Measurements from ENCODE around the gene NPR1. TPM values are rescaled to one million over a fixed set of nuclear protein-coding genes. Genes with fewer than 3 reads are reported as not detected.
"Not testable (repeated sequence)": the region's sequence is repeated elsewhere in the genome, so short reads cannot be mapped to it uniquely, and the experiment has no call there.

NPR1 gene
- total and polyA plus RNA-seq, 7 donors: 4.5 to 11.1 (median 8.5) TPM

DNA sequence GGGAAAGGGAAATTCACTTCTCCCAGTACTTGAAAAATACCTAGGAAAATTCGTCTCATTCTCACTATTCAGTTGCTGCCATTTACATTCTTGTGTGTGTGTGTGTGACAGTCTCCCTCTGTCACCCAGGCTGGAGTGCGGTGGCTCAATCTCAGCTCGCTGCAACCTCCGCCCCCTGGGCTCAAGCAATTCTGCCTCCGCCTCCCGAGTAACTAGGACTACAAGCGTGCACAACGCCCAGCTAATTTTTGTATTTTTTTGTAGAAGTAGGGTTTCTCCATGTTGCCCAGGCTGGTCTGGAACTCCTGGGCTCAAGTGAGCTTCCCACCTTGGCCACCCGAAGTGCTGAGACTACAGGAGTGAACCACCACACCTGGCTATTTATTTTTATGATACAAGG is 18.8 kb upstream of the NPR1 start:
- Histone ChIP-seq H3K36me3 (ENCODE audit: insufficient read depth in 1 of 2, low read depth in 1 of 2) (peaks cover 21 to 54% of the 10 kb centered on the region in 2 donors), H3K4me3 (peak overlapping the region; percentile 90), H3K27me3 (ENCODE audit: insufficient read depth in 3 of 3, low read length in 2 of 3) (no peaks in the 10 kb centered on the region), H3K4me1 (peaks cover 9% of the 10 kb centered on the region), H3K27ac (peak overlapping the region; percentile 95), H3K9me3 (no peaks in the 10 kb centered on the region)
- intact Hi-C loops (cut with DNase I): no loop called here
- ATAC-seq (no peak), DNase-seq (no peak)
- 74 to 77% (median 76%) methylated on average over 9 of the region's 9 CpGs for WGBS, 3 donors
- TF ChIP-seq, protein P1, sequence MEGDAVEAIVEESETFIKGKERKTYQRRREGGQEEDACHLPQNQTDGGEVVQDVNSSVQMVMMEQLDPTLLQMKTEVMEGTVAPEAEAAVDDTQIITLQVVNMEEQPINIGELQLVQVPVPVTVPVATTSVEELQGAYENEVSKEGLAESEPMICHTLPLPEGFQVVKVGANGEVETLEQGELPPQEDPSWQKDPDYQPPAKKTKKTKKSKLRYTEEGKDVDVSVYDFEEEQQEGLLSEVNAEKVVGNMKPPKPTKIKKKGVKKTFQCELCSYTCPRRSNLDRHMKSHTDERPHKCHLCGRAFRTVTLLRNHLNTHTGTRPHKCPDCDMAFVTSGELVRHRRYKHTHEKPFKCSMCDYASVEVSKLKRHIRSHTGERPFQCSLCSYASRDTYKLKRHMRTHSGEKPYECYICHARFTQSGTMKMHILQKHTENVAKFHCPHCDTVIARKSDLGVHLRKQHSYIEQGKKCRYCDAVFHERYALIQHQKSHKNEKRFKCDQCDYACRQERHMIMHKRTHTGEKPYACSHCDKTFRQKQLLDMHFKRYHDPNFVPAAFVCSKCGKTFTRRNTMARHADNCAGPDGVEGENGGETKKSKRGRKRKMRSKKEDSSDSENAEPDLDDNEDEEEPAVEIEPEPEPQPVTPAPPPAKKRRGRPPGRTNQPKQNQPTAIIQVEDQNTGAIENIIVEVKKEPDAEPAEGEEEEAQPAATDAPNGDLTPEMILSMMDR (IDR thresholded peaks at IDR 0.05): no peak

DNA sequence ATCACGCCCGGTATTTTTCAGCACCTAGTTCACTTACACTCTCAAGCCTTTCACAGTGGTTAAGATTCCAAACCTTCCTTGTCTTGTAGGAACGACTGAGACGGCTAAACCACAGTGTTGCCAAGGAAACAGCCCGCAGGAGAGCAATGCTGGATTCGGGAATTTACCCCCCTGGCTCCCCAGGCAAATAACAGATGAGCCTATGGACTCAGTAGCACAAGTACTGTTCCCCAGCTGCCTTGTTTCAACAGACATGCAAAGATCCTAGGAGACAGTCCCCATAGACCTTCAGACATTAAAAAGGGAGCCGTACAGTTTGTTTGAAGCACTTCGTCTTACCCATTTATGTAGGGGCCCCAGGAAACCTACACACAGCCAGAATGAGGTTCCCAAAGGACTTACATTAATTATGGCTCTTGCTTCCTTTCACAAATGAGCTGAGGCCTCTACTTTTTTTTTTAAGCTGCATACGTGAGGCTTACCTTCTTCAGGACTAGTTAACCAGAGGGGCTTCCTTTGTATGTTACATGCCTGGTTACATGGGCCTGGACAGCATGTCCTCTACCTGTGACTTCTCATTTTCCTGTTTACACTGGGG is 17.3 kb upstream of the NPR1 start:
- Histone ChIP-seq H3K4me3 (no peak overlapping the region), H3K9me3 (no peaks in the 10 kb centered on the region), H3K27ac (no peak overlapping the region), H3K36me3 (ENCODE audit: insufficient read depth in 1 of 2, low read depth in 1 of 2) (peaks cover 30 to 70% of the 10 kb centered on the region in 2 donors), H3K4me1 (peaks cover 9% of the 10 kb centered on the region), H3K27me3 (ENCODE audit: insufficient read depth in 3 of 3, low read length in 2 of 3) (no peaks in the 10 kb centered on the region)
- ATAC-seq (no peak), DNase-seq (no peak)
- intact Hi-C loops (cut with DNase I): no loop called here
- TF ChIP-seq, protein P1 (IDR thresholded peaks at IDR 0.05): no peak
- WGBS, 3 donors: 56 to 57% (median 56%) methylated on average over 9 of the region's 9 CpGs

DNA sequence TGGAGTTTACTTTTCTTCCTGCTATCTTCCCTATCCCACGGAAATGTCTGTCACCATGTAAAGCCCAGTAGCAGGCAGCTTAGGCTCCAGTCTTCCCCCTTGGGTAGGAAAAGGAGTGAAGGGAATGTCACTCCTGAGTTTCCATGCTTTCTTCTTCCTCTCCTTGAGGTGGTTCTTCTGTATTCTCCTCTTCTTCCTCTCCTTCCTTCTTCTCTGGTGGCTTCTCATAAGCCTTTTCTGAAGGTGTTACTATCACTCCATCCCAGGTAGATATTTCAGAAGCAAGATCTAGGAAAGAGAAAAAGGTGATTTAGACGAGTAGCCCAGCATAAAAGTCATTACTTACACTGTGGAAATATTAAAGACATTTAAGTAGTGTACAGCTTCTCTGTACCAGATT is 16.2 kb upstream of the NPR1 start:
- Histone ChIP-seq H3K27me3 (ENCODE audit: insufficient read depth in 3 of 3, low read length in 2 of 3) (no peaks in the 10 kb centered on the region), H3K4me1 (peaks cover 9% of the 10 kb centered on the region), H3K4me3 (no peak overlapping the region), H3K27ac (peak overlapping the region; percentile 17), H3K36me3 (ENCODE audit: insufficient read depth in 1 of 2, low read depth in 1 of 2) (peaks cover 35 to 80% of the 10 kb centered on the region in 2 donors), H3K9me3 (no peaks in the 10 kb centered on the region)
- no peak for DNase-seq
- intact Hi-C loops (cut with DNase I): no loop called here
- WGBS, 3 donors: 33 to 56% (median 46%) methylated on average over 2 of the region's 2 CpGs
- no peak for ATAC-seq
- TF ChIP-seq, protein P1 (IDR thresholded peaks at IDR 0.05): no peak

DNA sequence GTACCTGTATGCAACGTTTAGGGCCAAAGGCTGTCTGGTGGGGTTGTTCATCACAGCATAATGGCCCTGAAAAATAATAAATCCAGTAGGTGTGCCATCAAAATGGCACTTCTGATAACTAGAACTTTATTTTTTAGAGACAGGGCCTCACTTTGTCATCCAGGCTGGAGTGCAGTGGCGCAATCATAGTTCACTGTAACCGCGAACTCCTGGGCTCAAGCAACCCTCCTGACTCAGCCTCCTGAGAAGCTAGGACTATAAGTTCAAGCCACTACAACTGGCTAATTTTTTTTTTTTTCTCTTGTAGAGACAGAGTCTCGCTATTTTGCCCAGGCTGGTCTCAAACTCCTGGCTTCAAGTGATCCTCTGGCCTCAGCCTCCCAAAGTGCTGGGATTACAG is 15.3 kb upstream of the NPR1 start:
- H3K27me3 ChIP-seq (ENCODE audit: insufficient read depth in 3 of 3, low read length in 2 of 3): no peaks in the 10 kb centered on the region
- TF ChIP-seq, protein P1 (IDR thresholded peaks at IDR 0.05): no peak
- DNase-seq (no peak), ATAC-seq (no peak)
- peaks cover 9% of the 10 kb centered on the region for H3K4me1 ChIP-seq
- peaks cover 36 to 90% of the 10 kb centered on the region in 2 donors for H3K36me3 ChIP-seq (ENCODE audit: insufficient read depth in 1 of 2, low read depth in 1 of 2)
- intact Hi-C loops (cut with DNase I): no loop called here
- 80 to 82% (median 81%) methylated on average over 5 of the region's 5 CpGs for WGBS, 3 donors
- H3K4me3 ChIP-seq: no peak overlapping the region
- peak overlapping the region; percentile 17 for H3K27ac ChIP-seq
- no peaks in the 10 kb centered on the region for H3K9me3 ChIP-seq

DNA sequence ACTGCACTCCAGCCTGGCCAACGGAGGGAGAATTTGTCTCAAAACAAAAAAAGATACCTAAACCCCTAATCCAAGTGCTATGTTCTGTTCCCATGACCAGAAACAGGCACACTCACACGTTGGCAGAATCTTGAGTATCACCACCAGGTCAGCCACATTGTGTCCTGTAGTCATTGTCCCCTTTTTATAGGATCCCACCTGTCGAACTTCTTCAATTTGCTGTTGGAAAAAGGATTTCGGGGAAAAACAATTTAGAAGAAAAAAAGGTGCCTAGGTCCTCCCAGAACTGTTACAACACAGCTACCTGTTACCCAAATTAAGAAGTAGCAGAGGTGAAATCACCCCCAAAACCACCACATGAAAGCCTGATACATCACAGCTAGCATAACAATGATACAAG is 11.0 kb upstream of the NPR1 start:
- WGBS, 3 donors: 79 to 93% (median 84%) methylated on average over 4 of the region's 4 CpGs
- TF ChIP-seq, protein P1 (IDR thresholded peaks at IDR 0.05): no peak
- H3K36me3 ChIP-seq (ENCODE audit: insufficient read depth in 1 of 2, low read depth in 1 of 2): peaks cover 28 to 74% of the 10 kb centered on the region in 2 donors
- DNase-seq (no peak), ATAC-seq (no peak)
- H3K9me3 ChIP-seq: no peaks in the 10 kb centered on the region
- no peaks in the 10 kb centered on the region for H3K27me3 ChIP-seq (ENCODE audit: insufficient read depth in 3 of 3, low read length in 2 of 3)
- H3K4me1 ChIP-seq: peaks cover 13% of the 10 kb centered on the region
- intact Hi-C loops (cut with DNase I): no loop called here
- no peak overlapping the region for H3K27ac ChIP-seq
- H3K4me3 ChIP-seq: no peak overlapping the region

DNA sequence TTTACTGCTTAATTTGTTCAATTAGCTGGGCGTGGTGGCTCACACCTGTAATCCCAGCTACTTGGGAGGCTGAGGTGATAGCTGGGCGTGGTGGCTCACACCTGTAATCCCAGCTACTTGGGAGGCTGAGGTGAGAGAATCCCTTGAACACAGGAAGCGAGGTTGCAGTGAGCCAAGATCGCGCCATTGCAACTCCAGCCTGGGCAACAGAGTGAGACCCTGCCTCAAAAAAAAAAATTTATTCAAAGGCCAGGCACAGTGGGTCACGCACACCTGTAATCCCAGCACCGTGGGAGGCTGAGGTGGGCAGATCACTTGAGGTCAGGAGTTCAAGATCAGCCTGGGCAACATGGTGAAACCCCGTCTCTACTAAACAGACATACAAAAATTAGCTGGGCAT is 9.8 kb upstream of the NPR1 start:
- ATAC-seq; H3K27me3 ChIP-seq (ENCODE audit: insufficient read depth in 3 of 3, low read length in 2 of 3); intact Hi-C loops (cut with DNase I); H3K9me3 ChIP-seq; DNase-seq; H3K27ac ChIP-seq; H3K4me3 ChIP-seq: not testable (repeated sequence)
- peaks cover 13% of the 10 kb centered on the region for H3K4me1 ChIP-seq
- H3K36me3 ChIP-seq (ENCODE audit: insufficient read depth in 1 of 2, low read depth in 1 of 2): peaks cover 22 to 62% of the 10 kb centered on the region in 2 donors
- WGBS, 3 donors: 94 to 95% (median 94%) methylated on average over 8 of the region's 8 CpGs
